ENCODE measurements around the gene CYP2S1. TPM values are rescaled to one million over a fixed set of nuclear protein-coding genes. Genes with fewer than 3 reads are reported as not detected.

Gene CYP2S1
- total RNA-seq, 2 donors from 2014 or later, result 114 to 152 TPM

GRCh38 chr19:41230067-41230857 lies 37.2 kb downstream of the CYP2S1 start:
- no peak overlapping the region for H3K4me3 ChIP-seq
- intact Hi-C loops (cut with DNase I), result no loop called here

GRCh38 chr19:41232686-41233085 lies 39.7 kb downstream of the CYP2S1 start:
- no peaks in the 10 kb centered on the region for H3K9me3 ChIP-seq
- no peaks in the 10 kb centered on the region for H3K4me1 ChIP-seq
- TF ChIP-seq CTCF (IDR thresholded peaks at IDR 0.05), result no peak
- H3K9ac ChIP-seq (ENCODE audit: low read depth in 2 of 2, low read length in 2 of 2), result no peak overlapping the region
- no peaks in the 10 kb centered on the region for H3K27me3 ChIP-seq
- H3K27ac ChIP-seq, result no peak overlapping the region
- no peak for DNase-seq
- no peaks in the 10 kb centered on the region for H3K36me3 ChIP-seq
- no peak overlapping the region for H3K4me3 ChIP-seq
- intact Hi-C loops (cut with DNase I), result no loop called here

More at GRCh38 chr19:41230067-41230857, 37.2 kb downstream of the CYP2S1 start:
- TF ChIP-seq CTCF (IDR thresholded peaks at IDR 0.05), result no peak
- Histone ChIP-seq H3K9me3 (no peaks in the 10 kb centered on the region), H3K36me3 (no peaks in the 10 kb centered on the region), H3K27ac (no peak overlapping the region), H3K27me3 (no peaks in the 10 kb centered on the region), H3K4me1 (peaks cover 5% of the 10 kb centered on the region), H3K9ac (ENCODE audit: low read depth in 2 of 2, low read length in 2 of 2) (no peak overlapping the region)
- DNase-seq, result no peak

- H3K4me1 ChIP-seq, result no peaks in the 10 kb centered on the region
- TF ChIP-seq CTCF (IDR thresholded peaks at IDR 0.05), result no peak
- no peaks in the 10 kb centered on the region for H3K27me3 ChIP-seq
- no peaks in the 10 kb centered on the region for H3K36me3 ChIP-seq
- intact Hi-C loops (cut with DNase I), result no loop called here
- H3K4me3 ChIP-seq, result no peak overlapping the region
- no peak overlapping the region for H3K27ac ChIP-seq
- DNase-seq, result no peak
- H3K9me3 ChIP-seq, result no peaks in the 10 kb centered on the region
- no peak overlapping the region for H3K9ac ChIP-seq (ENCODE audit: low read depth in 2 of 2, low read length in 2 of 2)
These were observed 40.8 kb downstream of the CYP2S1 start for GRCh38 chr19:41233748-41234240.

GRCh38 chr19:41234512-41235168 lies 41.6 kb downstream of the CYP2S1 start:
- Histone ChIP-seq H3K36me3 (no peaks in the 10 kb centered on the region), H3K4me3 (no peak overlapping the region), H3K27me3 (no peaks in the 10 kb centered on the region), H3K9ac (ENCODE audit: low read depth in 2 of 2, low read length in 2 of 2) (no peak overlapping the region), H3K9me3 (no peaks in the 10 kb centered on the region), H3K27ac (no peak overlapping the region), H3K4me1 (no peaks in the 10 kb centered on the region)
- intact Hi-C loops (cut with DNase I), result no loop called here
- no peak for TF ChIP-seq CTCF (IDR thresholded peaks at IDR 0.05)
- DNase-seq, result no peak

GRCh38 chr19:41235480-41235879 lies 42.5 kb downstream of the CYP2S1 start:
- H3K4me3 ChIP-seq, result no peak overlapping the region
- DNase-seq, result no peak
- intact Hi-C loops (cut with DNase I), result no loop called here
- no peaks in the 10 kb centered on the region for H3K9me3 ChIP-seq
- H3K9ac ChIP-seq (ENCODE audit: low read depth in 2 of 2, low read length in 2 of 2), result no peak overlapping the region
- no peaks in the 10 kb centered on the region for H3K27me3 ChIP-seq
- TF ChIP-seq CTCF (IDR thresholded peaks at IDR 0.05), result no peak
- H3K36me3 ChIP-seq, result no peaks in the 10 kb centered on the region
- H3K27ac ChIP-seq, result no peak overlapping the region
- no peaks in the 10 kb centered on the region for H3K4me1 ChIP-seq
